K562 (cell line): ENCODE results near the gene CHSY1. TPM values are rescaled to one million over a fixed set of nuclear protein-coding genes. Genes with fewer than 3 reads are reported as not detected.

Experiments
- ATAC-seq: fragments of 200-7000 bp; cut with Tn5 transposase; 3 replicates; pipeline ENCODE4 v1.9.1; 2020; ENCODE audit warnings: moderate library complexity
- BruUV-seq: library from RNA; stranded (reverse); fragments of 400-500 nt; replicated peaks from 2 replicates; lab custom pipeline; 2021; lab: Mats Ljungman, UMichigan
- CTCF ChIA-PET: fragments of 300-600 bp; formaldehyde crosslinking; extraction: SDS; loops from one replicate; lab custom pipeline; 2021; ENCODE audit warnings: low intra/inter-chr PET ratio; lab: Yijun Ruan, JAX
- POLR2A ChIA-PET: fragments of 300-600, 350-650 bp; sonication (Branson Sonifier 250); formaldehyde crosslinking; extraction: SDS; loops from one replicate; lab custom pipeline; 2021; ENCODE audit warnings: antibody characterized with exemption, inconsistent platforms; lab: Yijun Ruan, JAX
- DNase-seq, 4 experiments: peaks; one replicate each; pipeline versions ENCODE4 v3.0.0 to v3.0.0-alpha.2; 2011 to 2018; ENCODE audit warnings: low spot score in 3 of 4, mixed read lengths in 3 of 4; ENCODE audit errors: extremely low read depth in 1 of 4
- FAIRE-seq: peaks from 2 replicates; lab custom pipeline; 2011; peaks lifted over from hg19 to GRCh38; lab: Jason Lieb, UNC
- H2AFZ ChIP-seq: 2 replicates; pipeline ENCODE4 v1.6.0; 2011; ENCODE audit warnings: low read depth, low read length, control low read depth, inconsistent platforms
- H3K27ac ChIP-seq: fragments of 200-600 bp; 3 replicates; pipeline ENCODE4 v1.8.0; 2011; ENCODE audit warnings: low read depth, mild to moderate bottlenecking, control low read depth, inconsistent platforms, low read length, moderate library complexity, mixed read lengths; ENCODE audit errors: extremely low read depth
- H3K27me3 ChIP-seq, 2 experiments: fragments of 300-600 bp in 1 of 2; 2 replicates in 1 of 2; 3 replicates in 1 of 2; pipeline versions ENCODE4 v1.6.0 to v1.8.0; 2011; ENCODE audit warnings: inconsistent platforms in 2 of 2, low read length in 2 of 2, mild to moderate bottlenecking in 1 of 2, mixed read lengths in 1 of 2, moderate library complexity in 1 of 2; ENCODE audit not compliant: control insufficient read depth in 2 of 2, insufficient read depth in 2 of 2
- H3K36me3 ChIP-seq: fragments of 300-600 bp; 3 replicates; pipeline ENCODE4 v1.8.0; 2011; ENCODE audit warnings: mild to moderate bottlenecking, low read length, inconsistent platforms; ENCODE audit not compliant: control insufficient read depth, insufficient read depth
- H3K4me1 ChIP-seq, 2 experiments: fragments of 200-600 bp in 1 of 2; replicated peaks in 1 of 2; 2 replicates in 1 of 2; 3 replicates in 1 of 2; pipeline versions ENCODE4 v1.5.1 to v1.8.0; 2011; ENCODE audit warnings: inconsistent platforms in 2 of 2, low read length in 2 of 2, mild to moderate bottlenecking in 1 of 2, mixed read lengths in 1 of 2, moderate library complexity in 1 of 2; ENCODE audit not compliant: control insufficient read depth in 2 of 2, insufficient read depth in 2 of 2
- H3K4me2 ChIP-seq: 2 replicates; pipeline ENCODE4 v1.6.1; 2011; ENCODE audit warnings: low read length, control low read depth, inconsistent platforms, mixed read lengths; ENCODE audit not compliant: insufficient read depth
- H3K4me3 ChIP-seq: fragments of 200-600 bp; sonication (generic), shearing (Covaris generic); 2 replicates; pipeline ENCODE4 v1.5.1; 2016; ENCODE audit warnings: control low read depth, inconsistent platforms
- H3K79me2 ChIP-seq: fragments of 200-600 bp; 3 replicates; pipeline ENCODE4 v1.8.0; 2011; ENCODE audit warnings: low read length, inconsistent platforms; ENCODE audit not compliant: control insufficient read depth, insufficient read depth
- H3K9ac ChIP-seq, 2 experiments: 2 replicates each; pipeline versions ENCODE4 v1.6.0 to v1.6.1; 2011; ENCODE audit warnings: low read depth in 2 of 2, low read length in 2 of 2, control low read depth in 1 of 2, inconsistent platforms in 1 of 2, mild to moderate bottlenecking in 1 of 2, mixed read lengths in 1 of 2; ENCODE audit not compliant: insufficient read depth in 1 of 2
- H3K9me1 ChIP-seq: one replicate; pipeline ENCODE4 v1.6.0; 2011; ENCODE audit warnings: inconsistent platforms, mild to moderate bottlenecking, low read length, moderate library complexity; ENCODE audit not compliant: control insufficient read depth, insufficient read depth
- H3K9me3 ChIP-seq: replicated peaks from 2 replicates; pipeline ENCODE4 v1.5.1; 2011; ENCODE audit warnings: low read depth, low read length, inconsistent platforms; ENCODE audit not compliant: control insufficient read depth, insufficient read depth
- H4K20me1 ChIP-seq: replicated peaks from 2 replicates; pipeline ENCODE4 v1.6.1; 2011; ENCODE audit warnings: low read length, inconsistent platforms, mixed read lengths; ENCODE audit not compliant: control insufficient read depth, insufficient read depth
- C11orf30 ChIP-seq: fragments of 450-650 bp; IDR thresholded peaks from 2 replicates; pipeline ENCODE4 v1.6.1; 2016; ENCODE audit warnings: low read depth, mild to moderate bottlenecking
- NCOA6 ChIP-seq: fragments of 450-650 bp; IDR thresholded peaks from 2 replicates; pipeline ENCODE4 v1.6.1; 2017; ENCODE audit warnings: mild to moderate bottlenecking
- NFATC3 ChIP-seq: fragments of 450-650 bp; IDR thresholded peaks from 2 replicates; pipeline ENCODE4 v1.6.1; 2017; ENCODE audit warnings: mild to moderate bottlenecking
- NFIX ChIP-seq: fragments of 250-450 bp; sonication (Bioruptor Pico); IDR thresholded peaks from 2 replicates; pipeline ENCODE4 v1.4.0; 2020; ENCODE audit warnings: low read depth, mild to moderate bottlenecking, moderate library complexity
- OTX1 ChIP-seq: fragments of 450-650 bp; formaldehyde crosslinking; IDR thresholded peaks from 2 replicates; pipeline ENCODE4 v1.4.0; 2022; ENCODE audit warnings: mild to moderate bottlenecking
- POLR3G ChIP-seq: IDR thresholded peaks from 2 replicates; pipeline ENCODE4 v1.6.1; 2011; ENCODE audit not compliant: insufficient read length, insufficient replicate concordance; ENCODE audit errors: extremely low read depth
- RB1 ChIP-seq: fragments of 450-650 bp; IDR thresholded peaks from 2 replicates; pipeline ENCODE4 v1.6.1; 2017; ENCODE audit warnings: low read depth, mild to moderate bottlenecking
- WHSC1 ChIP-seq: IDR thresholded peaks from one replicate; pipeline ENCODE4 v1.6.1; 2012; ENCODE audit warnings: low read length, control low read depth, inconsistent platforms
- ZNF253 ChIP-seq: fragments of 250-450 bp; sonication (Bioruptor Pico); conservative IDR thresholded peaks from 2 replicates; pipeline ENCODE4 v1.6.1; 2021; ENCODE audit warnings: mild to moderate bottlenecking
- ZNF408 ChIP-seq: fragments of 250-450 bp; sonication (Bioruptor Pico); IDR thresholded peaks from 2 replicates; pipeline ENCODE4 v1.4.0; 2020; ENCODE audit warnings: low read depth, mild to moderate bottlenecking, moderate library complexity
- ZSCAN32 ChIP-seq: fragments of 450-650 bp; formaldehyde crosslinking; IDR thresholded peaks from 2 replicates; pipeline ENCODE4 v1.4.0; 2020; ENCODE audit warnings: mild to moderate bottlenecking, moderate library complexity
- WGBS: fragments of 100-300 bp; shearing (Covaris generic); methylation state at CpG from one replicate; pipeline ENCODE4 v1.1.6; 2016; ENCODE audit warnings: low coverage, mixed read lengths; ENCODE audit not compliant: insufficient coverage; ENCODE audit errors: missing lambda C conversion rate; 5-methylcytosine and 5-hydroxymethylcytosine counted together
- in situ Hi-C: fragments of 300-500 bp; cut with MboI; formaldehyde crosslinking; loops from 4 replicates; pipeline ENCODE4 v1.15.0; 2018; ENCODE audit warnings: inconsistent platforms, mixed read lengths
- intact Hi-C: fragments of 100-400 bp; cut with micrococcal nuclease; formaldehyde crosslinking; loops from 2 replicates; pipeline ENCODE4 v1.14.2; 2022
- polyA plus RNA-seq, 8 experiments: library from polyadenylated mRNA; depleted of rRNA in 4 of 8; stranded (reverse) in 5 of 8; unstranded in 3 of 8; fragments of >200 nt; fragmentation: Nextera tagmentation in 2 of 8; fragmentation: Illumina TruSeq in 1 of 8; extraction: Ambion mirVana in 2 of 8; extraction: Trizol in 1 of 8; gene quantifications; 2 replicates each; pipeline versions ENCODE4 v1.2.1 to v1.2.3, GENCODE V29; 2011 to 2014; ENCODE audit warnings: inconsistent platforms in 1 of 8, missing spikeins in 1 of 8
- total RNA-seq, 7 experiments: library from RNA; depleted of rRNA in 6 of 7; stranded (reverse); fragments of >200 nt in 6 of 7; fragmentation: Illumina TruSeq in 2 of 7; extraction: Trizol in 2 of 7; gene quantifications; 2 replicates each; pipeline versions ENCODE4 v1.2.1 to v1.2.3, GENCODE V29; 2011 to 2021; ENCODE audit warnings: low replicate concordance in 1 of 7
- TF ChIP-seq, protein P1 (sequence below): fragments of 250-450 bp; sonication (Bioruptor Pico); IDR thresholded peaks from 2 replicates; pipeline ENCODE4 v1.8.0; 2022; ENCODE audit warnings: moderate library complexity, mild to moderate bottlenecking, inconsistent platforms

Gene CHSY1
- total and polyA plus RNA-seq, 9 of the 15 experiments (the other 6 are each of a cell fraction or from before 2014, with no cell fraction given), result 7.0 to 16.4 (median 13.4) TPM

DNA sequence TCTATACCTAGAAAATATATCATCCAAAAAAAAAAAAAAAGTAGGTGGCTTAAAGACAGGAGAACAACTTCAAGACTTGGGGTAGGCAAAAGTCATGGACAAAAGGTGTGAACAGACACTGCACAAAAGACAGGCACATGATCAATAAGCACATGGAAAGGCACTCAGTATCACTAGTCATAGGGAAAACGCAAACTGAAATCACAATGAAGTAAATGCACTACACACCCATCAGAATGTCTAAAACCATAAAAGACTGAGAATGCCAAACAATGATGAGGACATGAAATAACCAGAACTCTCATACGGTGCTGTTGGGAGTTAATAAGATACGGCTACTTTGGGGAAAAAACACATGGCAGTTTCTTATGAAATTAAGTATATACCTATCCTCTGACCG, 40.0 kb downstream of the CHSY1 start:
- Histone ChIP-seq H3K4me2 (no peak overlapping the region), H4K20me1 (no peaks in the 10 kb centered on the region; the same call in 1 of the 2 replicates), H3K27ac (no peak overlapping the region), H3K36me3 (no peaks in the 10 kb centered on the region; the same call in 2 of the 3 replicates), H3K9me3 (no peaks in the 10 kb centered on the region), H3K4me1 (0 out of 5 replicates have a peak, but pooled peaks cover 0 to 3% of the 10 kb centered on the region in 2 experiments), H2AFZ (no peak overlapping the region), H3K9ac (no peak overlapping the region), H3K9me1 (no peaks in the 10 kb centered on the region)
- in situ Hi-C loops (no loop called here), intact Hi-C loops (no loop called here)
- WGBS, result 85% methylated on average over 4 of the region's 4 CpGs
- FAIRE-seq, result no peak
- TF ChIP-seq ZNF253, result no peak
- no peak for TF ChIP-seq NFIX (CRISPR knock-in tag)
- no peak for TF ChIP-seq C11orf30
- TF ChIP-seq ZSCAN32 (CRISPR knock-in tag), result no peak
- TF ChIP-seq NFATC3, result no peak
- TF ChIP-seq ZNF408 (CRISPR knock-in tag), result no peak
- TF ChIP-seq, protein P1, sequence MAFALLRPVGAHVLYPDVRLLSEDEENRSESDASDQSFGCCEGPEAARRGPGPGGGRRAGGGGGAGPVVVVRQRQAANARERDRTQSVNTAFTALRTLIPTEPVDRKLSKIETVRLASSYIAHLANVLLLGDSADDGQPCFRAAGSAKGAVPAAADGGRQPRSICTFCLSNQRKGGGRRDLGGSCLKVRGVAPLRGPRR (CRISPR knock-in tag), result no peak
- no peak for TF ChIP-seq RB1
- no peak for TF ChIP-seq WHSC1
- no peak for TF ChIP-seq OTX1 (CRISPR knock-in tag)
- TF ChIP-seq NCOA6, result no peak
- no peak for TF ChIP-seq POLR3G
- TF ChIP-seq, all 486 proteins: peak for 0
- DNase-seq (no peak), ATAC-seq (no peak)
- no peaks in the 10 kb centered on the region for H3K27me3 ChIP-seq
- ChIA-PET CTCF (no interaction called here), POLR2A (interaction anchor here (0.6 kb wide), 1 partner anchor 1278 kb away, joined by 3 read pairs; no protein-coding TSS in a partner anchor)
- H3K4me3 ChIP-seq, result no peak overlapping the region
- H3K79me2 ChIP-seq, result peaks cover 44% of the 10 kb centered on the region
- no TSS peak for BruUV-seq
